Stimulated activated CD4-positive, alpha-beta T cell treated with anti-CD3 and anti-CD28 coated beads, TNF-alpha, amount 100 ng/mL, for 4 hours (primary cell): ENCODE measurements around the gene C1orf226.

Experiments
- DNase-seq, 3 experiments: peaks; one replicate each; pipeline ENCODE4 v3.0.0-alpha.2; 2020; ENCODE audit warnings: low read depth in 3 of 3

The C1orf226 gene

GRCh38 chr1:162384601-162385279 is 3.2 kb downstream of the C1orf226 start:
- no peak for DNase-seq

DNA sequence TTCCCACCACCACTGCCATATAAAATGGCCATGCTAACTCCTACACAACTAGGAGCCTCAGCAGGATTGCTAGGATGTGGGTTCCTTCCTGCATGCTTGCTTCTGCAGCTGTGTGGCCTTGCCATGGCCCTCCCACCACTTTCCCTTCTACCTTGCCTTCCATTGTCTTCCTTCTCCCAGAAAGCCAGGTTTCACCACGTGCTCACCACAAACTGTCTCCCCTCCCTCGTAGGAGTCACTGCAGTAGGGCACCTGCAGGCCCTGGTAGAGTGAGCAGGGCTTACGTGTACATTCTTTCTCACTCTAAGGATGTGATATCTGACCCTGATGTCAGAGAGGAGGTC is 3.7 kb downstream of the C1orf226 start:
- no peak for DNase-seq

- DNase-seq: no peak
Measured at GRCh38 chr1:162385702-162386101, 4.2 kb downstream of the C1orf226 start.

- DNase-seq: no peak
Measured at GRCh38 chr1:162386292-162387225, 5.0 kb downstream of the C1orf226 start.

DNA sequence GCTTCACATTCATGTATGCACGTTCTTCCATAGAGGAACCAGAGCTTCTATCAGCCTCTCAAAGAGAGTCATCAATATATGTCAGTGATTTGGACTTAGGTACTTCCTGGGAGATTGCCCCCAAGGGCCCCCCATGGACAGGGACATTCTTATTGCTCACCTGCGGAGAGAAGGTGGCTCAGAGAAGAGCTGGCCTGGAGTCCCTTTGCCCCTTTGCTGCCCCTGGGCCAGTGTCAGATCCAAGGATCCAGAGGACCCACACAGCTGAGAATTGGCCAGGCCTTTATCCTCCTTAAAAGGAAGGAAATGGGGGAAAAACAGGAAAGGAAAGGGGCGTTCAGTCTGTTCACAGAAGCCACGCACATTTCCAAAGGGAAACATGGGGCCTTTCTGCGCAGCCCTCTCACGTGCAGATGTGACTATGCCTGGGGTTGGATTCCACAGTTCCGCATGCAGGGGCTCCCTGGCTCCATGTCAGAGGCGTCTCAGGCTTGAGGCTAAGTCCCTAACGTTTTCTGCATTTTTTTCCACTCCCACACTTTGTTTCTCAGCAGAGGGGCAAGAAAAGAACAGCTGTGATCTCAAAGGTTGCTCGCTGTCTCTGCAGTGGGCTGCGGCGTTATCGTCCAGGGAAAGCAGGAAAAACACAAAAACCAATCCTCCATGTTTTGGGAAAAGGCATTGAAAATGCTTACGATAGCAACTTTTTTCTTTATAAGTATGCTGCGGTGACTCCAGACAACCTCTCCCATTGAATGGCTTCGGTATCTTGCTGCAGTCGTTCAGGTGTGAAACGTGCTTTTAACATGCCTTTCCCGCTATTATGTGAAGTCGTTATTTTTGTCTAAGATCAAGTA is 5.9 kb downstream of the C1orf226 start:
- no peak for DNase-seq

DNA sequence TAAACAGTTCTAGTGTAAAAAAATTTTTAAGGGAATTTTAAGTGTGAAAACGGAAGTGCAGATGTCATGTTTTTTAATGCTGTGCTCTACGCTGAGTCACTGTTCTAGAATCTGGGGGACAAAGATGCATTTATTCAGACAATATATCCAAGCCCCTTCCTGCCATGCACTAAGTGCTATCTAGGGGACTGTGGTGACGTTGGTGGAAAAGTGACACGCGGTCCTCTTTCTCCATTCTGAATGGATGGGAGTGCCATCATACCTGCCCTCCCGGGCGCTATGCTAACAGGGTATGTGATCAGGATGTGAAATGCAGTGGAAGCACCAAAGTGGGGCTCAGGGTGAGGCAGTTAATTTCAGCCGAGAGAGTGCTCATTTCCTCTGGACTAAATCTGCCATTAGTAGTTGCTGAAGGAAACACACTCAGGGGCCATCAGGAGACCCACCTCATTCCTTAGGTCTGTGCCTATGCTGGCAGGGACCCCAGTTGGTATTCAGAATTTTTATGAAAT is 6.6 kb downstream of the C1orf226 start:
- DNase-seq: no peak

- no peak for DNase-seq
Measured at GRCh38 chr1:162388615-162389014, 7.1 kb downstream of the C1orf226 start.

DNA sequence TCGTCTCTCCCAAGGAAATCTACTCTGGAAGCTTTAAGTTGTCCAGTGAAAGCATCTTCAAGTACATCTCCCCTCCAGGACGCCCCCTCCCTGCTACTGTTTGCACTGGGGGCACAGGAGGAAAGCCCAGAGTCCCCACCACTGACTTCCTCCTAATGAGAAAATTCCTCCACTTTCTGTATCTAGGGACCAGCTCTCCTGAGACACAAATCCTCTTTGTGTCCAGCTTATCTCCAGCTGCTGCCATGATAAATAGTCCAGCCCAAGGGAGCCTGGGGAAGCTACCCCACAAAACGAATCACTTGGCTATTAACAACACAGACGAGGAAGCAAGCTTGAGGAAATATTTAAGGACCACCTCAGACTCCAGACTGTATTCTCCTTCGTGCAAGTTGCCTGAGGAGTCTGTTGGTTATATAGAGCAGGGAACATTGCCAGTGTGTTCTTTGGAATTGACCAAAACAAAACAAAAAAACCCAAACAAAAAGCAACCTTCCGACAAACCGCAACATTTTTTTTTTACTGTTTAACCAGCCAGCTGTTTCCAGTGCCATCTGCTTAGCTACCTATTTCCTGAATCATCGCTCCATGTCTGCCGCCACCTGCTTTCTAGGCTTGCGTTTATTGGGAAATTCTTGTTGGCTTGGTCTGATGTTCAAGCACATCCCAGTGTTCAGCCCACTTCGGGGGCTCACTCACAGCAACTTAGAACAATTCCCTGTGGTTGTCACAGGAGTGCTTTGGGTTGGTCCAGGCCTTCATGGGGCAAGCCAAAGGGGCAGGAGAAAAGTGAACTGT is 7.7 kb downstream of the C1orf226 start:
- no peak for DNase-seq

- DNase-seq: no peak
Measured at GRCh38 chr1:162389971-162390370, 8.4 kb downstream of the C1orf226 start.

DNA sequence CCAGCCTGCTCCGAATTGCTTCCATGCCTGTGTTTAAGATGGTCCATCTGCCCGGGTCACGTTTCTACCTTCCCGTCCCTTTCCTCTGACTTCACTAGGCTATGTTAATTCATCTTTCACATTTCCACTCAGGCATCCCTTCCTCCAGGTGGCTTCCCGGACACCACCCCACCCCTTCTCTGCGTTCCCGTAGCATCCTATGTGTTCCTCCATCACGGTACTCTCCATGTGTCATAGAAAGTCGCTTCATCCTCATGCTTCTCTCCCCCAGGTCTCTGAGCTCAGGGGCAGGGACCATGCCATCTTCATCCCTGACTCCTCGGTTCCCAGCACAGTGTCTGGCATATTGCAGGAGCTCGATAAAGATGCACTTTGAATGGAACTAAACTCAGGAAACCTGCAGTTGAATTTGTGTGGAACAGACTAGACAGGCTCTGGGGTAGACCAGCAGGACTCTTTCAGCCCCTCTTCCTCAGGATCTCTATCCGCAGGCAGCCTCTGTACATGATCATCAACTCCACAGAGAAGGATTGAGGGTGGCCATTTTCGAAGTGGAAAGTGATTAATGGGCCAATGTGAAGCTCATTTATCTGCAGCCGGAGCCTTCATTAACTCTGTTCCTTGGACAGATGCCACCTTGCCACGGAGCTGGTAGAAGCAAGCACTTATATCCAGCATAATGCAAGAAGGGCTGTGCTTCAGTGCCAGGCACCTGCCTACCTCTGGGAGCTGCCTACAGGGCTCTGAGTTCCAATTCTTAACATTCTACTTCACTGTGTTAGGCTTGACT is 9.1 kb downstream of the C1orf226 start:
- DNase-seq: no peak

- no peak for DNase-seq
Measured at GRCh38 chr1:162391790-162392563, 10.4 kb downstream of the C1orf226 start.

GRCh38 chr1:162396201-162396906 is 14.8 kb downstream of the C1orf226 start:
- no peak for DNase-seq

DNA sequence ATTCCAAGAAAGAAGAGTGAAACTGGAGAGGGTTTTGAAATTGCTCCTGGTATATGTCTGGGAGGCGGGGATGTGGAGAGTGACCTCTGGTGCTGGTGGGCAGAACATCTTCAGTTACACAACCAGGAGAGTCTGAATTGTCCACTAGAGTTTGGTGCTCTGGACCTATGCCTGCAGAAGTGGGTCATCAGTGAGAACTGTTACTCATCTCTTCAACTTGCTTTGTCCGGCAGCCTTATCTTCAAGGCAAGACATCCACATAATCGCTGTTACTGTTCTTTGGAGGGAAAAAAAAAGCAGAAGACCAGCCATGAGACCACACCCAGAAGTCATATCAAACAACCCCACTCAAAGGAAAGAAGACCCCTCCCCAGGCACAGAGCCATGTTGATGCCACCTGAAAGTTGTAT is 15.5 kb downstream of the C1orf226 start:
- no peak for DNase-seq

- no peak for DNase-seq
Measured at GRCh38 chr1:162397943-162398560, 16.5 kb downstream of the C1orf226 start.

GRCh38 chr1:162398999-162399580 is 17.6 kb downstream of the C1orf226 start:
- DNase-seq: no peak

DNA sequence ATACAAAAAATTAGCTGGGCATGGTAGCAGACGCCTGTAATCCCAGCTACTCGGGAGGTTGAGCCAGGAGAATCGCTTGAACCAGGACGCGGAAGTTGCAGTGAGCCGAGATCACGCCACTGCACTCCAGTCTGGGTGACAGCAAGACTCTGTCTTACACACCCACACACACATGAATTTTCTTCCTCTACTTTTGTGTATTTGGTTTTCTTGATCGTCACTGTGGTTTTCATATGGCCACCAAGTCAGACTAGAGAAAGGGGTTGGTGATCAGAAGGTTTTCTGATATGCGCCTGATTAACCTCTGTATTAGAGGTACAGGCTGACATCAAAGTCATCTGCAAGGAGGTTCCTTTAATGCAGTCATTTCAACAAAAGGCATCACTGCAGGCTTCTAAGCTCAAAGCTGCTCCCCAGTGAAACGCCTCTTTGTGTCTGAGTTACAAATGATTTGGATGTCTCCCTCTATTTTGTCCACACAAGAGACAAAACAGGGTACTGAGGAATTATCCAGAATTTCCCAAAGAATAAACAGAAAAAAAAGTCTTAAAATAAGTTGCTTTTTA is 19.3 kb downstream of the C1orf226 start:
- DNase-seq: no peak

- no peak for DNase-seq
Measured at GRCh38 chr1:162404550-162405160, 23.1 kb downstream of the C1orf226 start.
